C4-2B (cell line): Measurements from ENCODE around the gene INSYN2B.

ENCODE experiments used
- ZFX ChIP-seq: fragments of 450-650 bp; IDR thresholded peaks from 2 replicates; pipeline ENCODE4 v1.6.1; 2017
- TF ChIP-seq, protein P1 (sequence below): fragments of 450-650 bp; conservative IDR thresholded peaks from 2 replicates; pipeline ENCODE4 v1.5.1; 2017; ENCODE audit warnings: mild to moderate bottlenecking

DNA sequence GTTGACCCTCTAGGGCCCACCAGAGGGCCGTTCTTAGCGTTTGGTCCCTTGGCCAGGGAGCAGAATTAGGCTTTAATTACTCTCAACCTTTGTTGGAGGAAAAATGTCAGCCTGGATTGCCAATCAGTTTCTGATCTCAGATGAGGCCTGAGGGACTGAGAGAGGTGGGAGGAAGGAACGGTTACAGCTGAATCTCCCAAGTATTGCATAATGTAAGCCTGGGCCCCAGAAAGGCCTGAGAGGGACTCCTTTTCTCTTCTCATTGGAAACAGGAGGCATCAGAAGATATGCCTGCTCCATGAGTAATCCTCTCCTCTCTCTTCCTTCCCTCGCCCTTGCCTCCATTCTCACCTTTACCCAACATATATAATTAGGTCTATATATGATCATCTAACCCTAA, 105.7 kb downstream of the INSYN2B start:
- TF ChIP-seq, protein P1, sequence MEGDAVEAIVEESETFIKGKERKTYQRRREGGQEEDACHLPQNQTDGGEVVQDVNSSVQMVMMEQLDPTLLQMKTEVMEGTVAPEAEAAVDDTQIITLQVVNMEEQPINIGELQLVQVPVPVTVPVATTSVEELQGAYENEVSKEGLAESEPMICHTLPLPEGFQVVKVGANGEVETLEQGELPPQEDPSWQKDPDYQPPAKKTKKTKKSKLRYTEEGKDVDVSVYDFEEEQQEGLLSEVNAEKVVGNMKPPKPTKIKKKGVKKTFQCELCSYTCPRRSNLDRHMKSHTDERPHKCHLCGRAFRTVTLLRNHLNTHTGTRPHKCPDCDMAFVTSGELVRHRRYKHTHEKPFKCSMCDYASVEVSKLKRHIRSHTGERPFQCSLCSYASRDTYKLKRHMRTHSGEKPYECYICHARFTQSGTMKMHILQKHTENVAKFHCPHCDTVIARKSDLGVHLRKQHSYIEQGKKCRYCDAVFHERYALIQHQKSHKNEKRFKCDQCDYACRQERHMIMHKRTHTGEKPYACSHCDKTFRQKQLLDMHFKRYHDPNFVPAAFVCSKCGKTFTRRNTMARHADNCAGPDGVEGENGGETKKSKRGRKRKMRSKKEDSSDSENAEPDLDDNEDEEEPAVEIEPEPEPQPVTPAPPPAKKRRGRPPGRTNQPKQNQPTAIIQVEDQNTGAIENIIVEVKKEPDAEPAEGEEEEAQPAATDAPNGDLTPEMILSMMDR = no peak
- no peak for TF ChIP-seq ZFX
